ENCODE results near the gene FRY.
"Not testable (repeated sequence)": the region's sequence is repeated elsewhere in the genome, so short reads cannot be mapped to it uniquely, and the experiment has no call there.

FRY gene

DNA sequence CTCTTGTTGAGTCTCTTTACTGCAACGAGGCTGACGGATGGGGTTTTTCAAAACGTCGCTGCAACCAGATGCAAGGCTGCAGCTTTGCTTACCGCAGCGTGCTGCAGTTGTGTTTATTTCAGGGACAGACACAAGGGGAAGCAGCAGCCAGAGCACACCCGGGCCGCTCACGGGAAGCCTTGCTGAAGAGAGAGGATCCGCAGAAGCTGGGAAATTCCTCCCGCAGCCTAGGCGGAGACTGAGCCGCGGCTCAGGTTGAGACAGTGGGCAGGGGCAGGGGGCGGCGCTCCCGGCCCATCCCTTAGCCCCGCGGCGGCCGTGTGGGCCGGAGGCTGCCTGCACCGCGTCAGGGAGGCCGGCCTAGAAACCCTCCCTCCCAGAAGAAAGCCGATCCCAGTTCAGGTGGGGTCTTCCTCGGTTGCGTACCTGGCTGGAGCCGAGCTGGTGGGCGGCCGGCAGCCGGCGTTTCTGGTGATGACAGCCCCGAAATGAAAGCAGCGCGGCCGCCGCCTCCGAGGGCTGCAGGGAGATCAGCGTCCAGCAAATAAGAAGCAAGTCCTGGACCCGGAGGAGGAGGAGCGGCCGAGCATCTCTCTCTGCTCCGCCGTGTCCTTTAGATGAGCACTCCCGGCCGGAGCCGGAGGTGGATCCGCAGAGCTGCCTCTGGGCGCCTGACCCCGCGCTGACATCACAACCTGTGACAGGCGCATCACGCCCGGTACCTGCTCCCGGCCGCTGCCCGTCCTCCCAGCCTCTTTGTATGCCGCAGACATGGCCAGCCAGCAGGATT is at the start of gene FRY:
FRY (plus strand) TSS at position 750 of the 790 bp plus-strand sequence; CDS start at position 772, 22 bp downstream.
- DNase-seq: no peak

DNA sequence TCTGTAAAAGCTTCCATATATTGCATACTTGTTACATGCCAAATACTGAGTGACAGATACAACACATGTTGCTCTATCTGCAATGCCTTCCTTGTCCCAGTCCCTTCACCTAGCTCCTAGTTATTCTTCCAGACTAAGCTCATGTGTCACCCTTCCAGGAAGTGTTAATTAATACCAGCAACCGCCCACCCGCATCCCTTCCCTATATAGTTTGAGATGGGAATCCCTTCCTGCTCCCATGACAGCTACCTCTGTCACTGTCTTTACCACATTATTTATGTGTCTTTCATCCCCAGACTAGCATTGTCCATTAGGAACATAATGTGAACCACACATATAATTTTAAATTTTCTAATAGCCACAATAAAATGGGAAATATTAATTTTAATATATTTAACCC is 49.5 kb upstream of the FRY start:
- no peak for DNase-seq

DNA sequence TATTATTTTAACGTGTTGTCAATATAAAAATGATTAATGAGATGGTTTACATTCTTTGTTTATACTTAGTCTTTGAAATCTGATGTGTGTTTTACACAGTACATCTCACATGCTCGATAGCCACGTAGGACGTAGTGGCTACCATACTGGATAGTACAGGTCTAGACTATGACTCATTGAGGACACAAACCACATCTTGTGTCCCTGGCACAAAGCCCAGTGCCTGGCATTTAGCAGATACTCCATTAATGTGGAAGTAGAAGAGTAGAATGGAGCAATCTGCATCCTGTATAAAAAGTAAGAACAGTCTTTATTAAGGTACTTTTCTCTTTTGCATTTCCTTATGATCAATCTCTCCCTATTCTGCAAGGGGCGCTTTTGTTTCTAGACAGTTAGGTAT is 49.0 kb upstream of the FRY start:
- no peak for DNase-seq

- not testable (repeated sequence) for DNase-seq
These were observed 47.9 kb upstream of the FRY start for GRCh38 chr13:31983696-31984095.

- not testable (repeated sequence) for DNase-seq
These were observed 47.2 kb upstream of the FRY start for GRCh38 chr13:31984388-31984787.

DNA sequence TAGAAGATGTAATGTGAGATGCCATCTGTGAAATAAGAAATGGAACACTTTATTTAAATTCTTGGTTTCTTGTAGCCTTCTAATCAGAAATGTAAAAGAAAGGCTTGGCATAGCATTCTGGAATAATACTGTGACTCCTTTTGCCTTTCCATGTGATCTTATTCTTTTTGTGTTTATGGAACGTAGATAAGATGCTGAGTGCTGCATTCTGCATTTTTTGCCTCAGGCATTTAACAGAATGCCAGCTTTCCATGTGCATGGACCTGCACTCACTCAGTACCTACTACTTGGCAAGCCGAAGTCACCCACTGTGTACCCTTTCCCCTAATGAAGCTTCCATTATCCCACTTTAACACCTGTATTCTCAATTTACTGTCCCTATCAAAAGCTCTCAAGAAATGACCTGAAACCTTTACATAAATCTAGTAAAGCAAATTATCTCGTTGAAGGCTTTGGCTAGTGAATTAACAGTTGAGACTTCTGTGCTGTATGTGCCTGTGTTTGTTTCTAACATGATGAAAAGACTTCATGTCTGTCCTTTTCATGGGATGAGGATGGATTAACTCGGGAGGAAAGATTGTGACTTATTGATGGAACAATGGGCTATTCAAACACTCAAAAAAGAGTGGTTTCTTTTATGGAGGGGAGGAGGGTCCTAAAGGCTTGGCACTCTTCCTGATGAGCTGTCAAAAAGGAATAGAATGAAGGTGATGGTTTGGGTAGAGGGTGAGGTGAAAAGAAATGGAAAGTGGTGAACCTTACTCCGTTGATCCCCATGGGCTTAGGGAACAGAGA is 44.7 kb upstream of the FRY start:
- no peak for DNase-seq

DNA sequence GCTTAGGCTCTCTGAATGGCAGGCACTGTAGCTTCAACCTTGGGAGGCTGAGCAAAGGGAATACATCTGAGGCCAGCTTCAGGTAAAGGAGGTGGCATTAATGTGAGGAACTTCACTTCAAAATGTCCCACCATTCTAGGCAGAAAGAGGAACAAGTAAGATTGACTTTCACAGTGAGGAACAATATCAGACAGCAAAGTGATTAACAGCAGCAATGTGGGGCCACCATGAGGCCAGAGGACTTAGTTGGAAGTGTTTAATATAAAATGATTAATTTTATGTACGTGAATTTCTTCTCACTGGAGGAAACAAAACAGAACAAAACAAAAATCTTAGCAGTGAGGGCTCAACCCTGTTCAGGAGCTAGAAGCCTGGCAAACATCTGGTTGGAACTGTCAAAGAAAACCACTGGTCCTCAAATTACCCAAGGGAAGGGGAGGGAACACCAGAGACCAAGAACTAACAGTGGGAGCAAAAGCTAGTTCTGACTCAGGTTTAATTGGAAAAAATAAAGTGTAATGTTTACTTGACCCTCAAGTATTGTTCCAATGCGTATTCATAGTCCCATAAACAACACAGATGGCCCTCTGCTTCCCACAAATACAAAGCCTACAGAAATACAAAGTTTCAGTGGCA is 43.9 kb upstream of the FRY start:
- DNase-seq: no peak

- not testable (repeated sequence) for DNase-seq
These were observed 37.2 kb upstream of the FRY start for GRCh38 chr13:31994367-31994766.

- DNase-seq: no peak
These were observed 35.0 kb upstream of the FRY start for GRCh38 chr13:31996601-31997000.

- DNase-seq: no peak
These were observed 33.9 kb upstream of the FRY start for GRCh38 chr13:31997641-31998040.

DNA sequence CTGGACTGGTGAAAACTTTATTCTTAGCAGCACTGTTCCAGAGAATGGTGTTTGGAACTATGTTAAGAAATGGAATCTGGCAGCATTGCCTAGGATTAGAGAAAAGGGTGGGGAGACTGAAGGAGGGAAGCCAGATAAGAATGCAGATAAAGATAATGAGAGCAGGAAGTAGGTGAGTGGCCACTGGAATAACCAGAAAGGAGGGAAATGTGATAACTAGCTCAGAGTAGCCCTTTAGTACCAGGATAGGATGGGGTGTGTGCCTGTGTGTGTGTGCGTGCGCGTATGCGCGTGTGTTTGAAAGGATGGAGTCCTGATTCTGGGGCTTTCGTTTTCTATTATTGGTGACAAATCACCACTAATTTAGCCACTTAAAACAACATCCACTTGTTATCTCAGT is 33.4 kb upstream of the FRY start:
- DNase-seq: no peak

- DNase-seq: not testable (repeated sequence)
These were observed 30.8 kb upstream of the FRY start for GRCh38 chr13:32000754-32001153.

GRCh38 chr13:32001154-32001768 is 30.3 kb upstream of the FRY start:
- DNase-seq: no peak

GRCh38 chr13:32001769-32002168 is 29.8 kb upstream of the FRY start:
- no peak for DNase-seq

GRCh38 chr13:32002873-32003272 is 28.7 kb upstream of the FRY start:
- DNase-seq: no peak

- no peak for DNase-seq
These were observed 24.1 kb upstream of the FRY start for GRCh38 chr13:32007494-32007893.

DNA sequence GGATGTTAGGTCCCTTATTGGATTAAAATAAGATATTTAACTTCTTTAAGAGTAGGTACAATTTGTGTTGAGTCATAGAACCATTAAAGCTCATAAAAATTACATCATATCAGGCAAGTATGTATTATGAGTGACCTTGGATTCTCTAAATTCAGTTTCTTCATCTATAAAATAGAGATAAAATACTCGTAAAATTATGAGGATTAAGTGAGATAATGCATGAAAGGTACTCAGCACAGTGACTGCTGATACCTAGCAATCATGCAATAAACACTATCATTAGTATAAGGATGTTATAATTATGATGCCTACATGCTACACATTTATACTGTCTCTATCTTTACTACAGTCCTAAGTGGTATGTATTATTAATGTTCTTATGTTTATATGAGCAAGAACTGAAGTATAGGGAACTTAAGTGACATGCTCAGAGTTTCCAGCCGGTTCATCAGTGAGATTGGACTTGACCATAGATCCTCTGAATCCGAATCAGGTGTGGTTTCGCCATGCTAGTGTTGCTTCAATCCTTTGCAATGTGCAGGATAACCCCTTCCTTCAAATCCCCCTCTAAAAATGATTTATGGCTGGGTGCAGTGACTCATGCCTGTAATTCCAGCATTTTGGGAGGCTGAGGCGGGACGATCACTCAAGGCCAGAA is 22.9 kb upstream of the FRY start:
- DNase-seq: no peak

DNA sequence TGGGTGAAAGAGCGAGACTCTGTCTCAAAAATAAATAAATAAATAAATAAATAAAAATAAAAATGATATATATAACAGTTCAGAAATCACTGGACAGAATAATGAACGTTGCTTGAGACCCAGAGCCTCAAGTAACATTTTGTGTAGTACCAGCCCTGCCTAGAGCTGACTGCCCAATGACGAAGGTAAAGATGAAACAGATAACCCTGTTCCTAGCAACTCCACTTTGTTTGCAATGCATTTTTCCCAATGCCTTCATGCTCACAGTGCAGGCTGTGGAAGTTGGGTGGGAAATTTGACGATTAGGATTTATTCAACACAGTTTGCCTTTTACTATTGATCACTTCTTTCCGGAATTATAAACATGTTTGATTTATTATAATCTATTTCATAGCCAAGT is 22.2 kb upstream of the FRY start:
- DNase-seq: no peak

DNA sequence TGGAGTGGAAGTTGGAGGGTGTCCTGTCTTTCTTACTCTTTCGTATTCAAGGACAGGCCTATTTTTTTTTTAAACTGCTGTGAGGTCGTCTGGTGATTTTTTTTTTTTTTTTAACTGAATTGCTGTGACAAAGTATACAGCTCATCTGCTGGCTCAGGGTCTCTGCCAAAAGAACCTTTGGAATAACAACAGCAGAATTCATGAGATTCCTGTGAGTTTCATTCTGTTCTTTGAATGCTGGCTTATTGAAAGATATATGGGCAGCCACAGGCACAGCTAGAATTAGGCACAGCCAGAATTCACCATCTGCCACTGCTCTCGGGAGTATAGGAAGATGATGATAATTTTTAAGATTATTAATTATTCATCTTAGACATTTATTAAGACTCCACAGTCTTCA is 21.4 kb upstream of the FRY start:
- DNase-seq: no peak

DNA sequence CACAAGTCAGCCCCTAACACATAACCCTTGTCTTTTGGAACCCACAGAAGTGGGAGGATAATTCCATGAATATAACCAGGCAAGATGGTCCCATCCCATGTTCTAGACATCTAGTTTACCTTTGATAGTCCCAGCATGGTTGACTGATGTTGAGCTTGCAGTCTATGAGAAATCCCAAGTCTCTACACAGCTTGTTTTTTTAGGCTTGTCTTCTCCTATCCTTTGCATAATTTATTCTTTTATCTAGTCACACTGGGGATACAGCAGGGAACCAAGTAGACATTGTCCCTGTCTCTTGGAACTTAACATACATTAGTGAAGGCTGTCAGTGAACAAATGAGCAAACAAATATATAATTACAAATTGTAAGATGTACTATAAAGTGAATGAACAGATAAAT is 19.6 kb upstream of the FRY start:
- DNase-seq: no peak

- DNase-seq: no peak
These were observed 18.4 kb upstream of the FRY start for GRCh38 chr13:32013181-32013580.

GRCh38 chr13:32016119-32016518 is 15.5 kb upstream of the FRY start:
- no peak for DNase-seq

DNA sequence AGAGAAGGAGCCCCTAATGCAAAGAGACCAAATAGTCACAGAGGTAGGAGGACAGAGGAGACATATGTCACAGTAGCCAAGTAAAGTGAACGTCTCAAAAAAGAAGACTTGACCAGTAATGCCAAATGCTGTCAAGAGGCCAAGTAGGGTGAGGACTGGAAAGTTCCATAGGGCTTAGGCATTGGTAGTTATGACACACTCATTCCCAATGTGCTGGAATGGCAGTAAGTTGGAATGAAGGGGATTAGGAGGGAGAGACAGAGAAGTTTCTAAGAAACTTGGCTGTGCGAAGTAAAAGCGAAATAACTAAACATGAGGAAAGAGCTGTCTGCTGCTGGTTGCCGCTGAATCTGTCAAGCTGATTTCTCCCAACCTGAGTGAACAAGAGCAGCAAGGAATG is 14.9 kb upstream of the FRY start:
- DNase-seq: no peak
